ENCODE data around the gene FOXJ3. TPM values are rescaled to one million over a fixed set of nuclear protein-coding genes. Genes with fewer than 3 reads are reported as not detected.

Gene FOXJ3
- total and polyA plus RNA-seq, 2 of the 4 experiments (the other 2 are of a cell fraction), result 16.7 to 30.5 TPM

GRCh38 chr1:42319871-42320484, 15.1 kb downstream of the FOXJ3 start:
- H4K20me1 ChIP-seq (ENCODE audit: insufficient read depth, low read length), result peaks cover 81% of the 10 kb centered on the region
- CTCF ChIA-PET, result no interaction called here
- H2BK120ac ChIP-seq (ENCODE audit: low read depth, low read length), result no peak overlapping the region
- ATAC-seq (ENCODE audit: low read depth) (no peak), DNase-seq (no peak)
- in situ Hi-C loops (cut with MboI; ENCODE audit: low sequenced_read_pairs), result no loop called here
- no peak overlapping the region for H3K18ac ChIP-seq (ENCODE audit: low read depth, low read length)
- no peak for TF ChIP-seq MAZ (IDR thresholded peaks at IDR 0.05; ENCODE audit: borderline replicate concordance, low read depth, low read length)
- TF ChIP-seq USF2 (IDR thresholded peaks at IDR 0.05; ENCODE audit: low read depth, low read length), result no peak
- TF ChIP-seq POLR2A (IDR thresholded peaks at IDR 0.05; ENCODE audit: low read depth, low read length), result no peak
- TF ChIP-seq CHD1 (IDR thresholded peaks at IDR 0.05; ENCODE audit: low read depth, low read length), result no peak
- no peak for TF ChIP-seq CTCF (conservative IDR thresholded peaks at IDR 0.05; ENCODE audit: low read depth, low read length)
- no peak for TF ChIP-seq RAD21 (IDR thresholded peaks at IDR 0.05; ENCODE audit: low read length)
- no peak for TF ChIP-seq SMC3 (IDR thresholded peaks at IDR 0.05; ENCODE audit: low read depth, low read length)
- no peak for TF ChIP-seq RFX5 (IDR thresholded peaks at IDR 0.05; ENCODE audit: low read depth, low read length)
- no peak for TF ChIP-seq FOS (IDR thresholded peaks at IDR 0.05; ENCODE audit: low read depth, low read length)
- no peak for TF ChIP-seq ELK1 (IDR thresholded peaks at IDR 0.05; ENCODE audit: borderline replicate concordance, low read depth, low read length)
- dilution Hi-C loops (cut with HindIII; ENCODE audit: low sequenced_read_pairs, unreplicated experiment), result no loop called here
- H3K4me1 ChIP-seq (ENCODE audit: control insufficient read depth, insufficient read depth, low read length), result peaks cover 6% of the 10 kb centered on the region
- WGBS, 2 experiments (ENCODE audit: extremely low coverage in 2 of 2, insufficient read length in 1 of 2), result no CpG with 5 or more reads among the region's 6 CpGs
- H4K8ac ChIP-seq (ENCODE audit: low read depth in 2 of 2, low read length in 2 of 2), result no peak overlapping the region
- no peak overlapping the region for H2BK15ac ChIP-seq (ENCODE audit: low read depth, low read length)
- H3K9ac ChIP-seq (ENCODE audit: low read depth, low read length), result no peak overlapping the region; the same call in 1 of the 2 replicates
- H2BK5ac ChIP-seq (ENCODE audit: low read depth, low read length, poor library complexity, severe bottlenecking), result peak overlapping the region; percentile 71
- no peak overlapping the region; the same call in 1 of the 2 replicates for H3K27ac ChIP-seq (ENCODE audit: insufficient read depth, low read length)
- no peak overlapping the region for H2AK9ac ChIP-seq (replicated peaks; ENCODE audit: low read depth, low read length, poor library complexity)
- no peak overlapping the region for H3K56ac ChIP-seq (ENCODE audit: extremely low read depth, insufficient read depth, low read length)
- no peak overlapping the region for H3K14ac ChIP-seq (replicated peaks; ENCODE audit: low read depth, low read length)
- H2BK20ac ChIP-seq (ENCODE audit: low read depth, low read length), result no peak overlapping the region
- no peak overlapping the region for H2AFZ ChIP-seq (replicated peaks; ENCODE audit: low read length, poor library complexity)
- H3K9me1 ChIP-seq (ENCODE audit: insufficient read depth, low read length), result peaks cover 8% of the 10 kb centered on the region
- POLR2A ChIA-PET (ENCODE audit: unreplicated experiment), result no interaction called here
- intact Hi-C loops (cut with micrococcal nuclease), result no loop called here
- BruUV-seq (replicated peaks), result no TSS peak
- H3K27me3 ChIP-seq (ENCODE audit: control insufficient read depth, insufficient read depth, low read length), result no peaks in the 10 kb centered on the region
- H4K91ac ChIP-seq (ENCODE audit: insufficient read depth, low read depth, low read length), result no peak overlapping the region
- peak overlapping the region; percentile 38 for H3K4me2 ChIP-seq (ENCODE audit: low read depth, low read length)
- H3K4ac ChIP-seq (ENCODE audit: low read depth, low read length), result no peak overlapping the region
- no peak overlapping the region for H4K5ac ChIP-seq (ENCODE audit: low read depth, low read length)
- no peak overlapping the region for H3K23ac ChIP-seq (ENCODE audit: low read depth, low read length)
- peaks cover 22 to 68% of the 10 kb centered on the region in 2 experiments for H3K79me1 ChIP-seq (ENCODE audit: low read depth in 1 of 2, low read length in 2 of 2)
- H3K9me3 ChIP-seq (ENCODE audit: control insufficient read depth, insufficient read depth, low read length), result no peaks in the 10 kb centered on the region
- H2AK5ac ChIP-seq (ENCODE audit: low read depth, low read length), result no peak overlapping the region
- H3K4me3 ChIP-seq (ENCODE audit: insufficient read depth, low read depth, low read length), result no peak overlapping the region
- H3K36me3 ChIP-seq (ENCODE audit: control insufficient read depth, insufficient read depth, low read length), result no peaks in the 10 kb centered on the region

Measured in IMR-90 (cell line).